Fibroblast of gingiva (primary cell): ENCODE measurements around the gene NTMT2.
"Not testable (repeated sequence)": the region's sequence is repeated elsewhere in the genome, so short reads cannot be mapped to it uniquely, and the experiment has no call there.

Source experiments
- DNase-seq: peaks from one replicate; pipeline ENCODE4 v3.0.0-alpha.2; 2011; ENCODE audit warnings: low read depth

NTMT2 gene

GRCh38 chr1:170157820-170158219 lies 12.1 kb downstream of the NTMT2 start:
- DNase-seq = no peak

GRCh38 chr1:170162459-170163246 lies 16.9 kb downstream of the NTMT2 start:
- DNase-seq = peak; percentile 83

- no peak for DNase-seq
Measured at GRCh38 chr1:170164103-170164763, 18.5 kb downstream of the NTMT2 start.

- no peak for DNase-seq
Measured at GRCh38 chr1:170166518-170167180, 20.9 kb downstream of the NTMT2 start.

GRCh38 chr1:170168265-170168664 lies 22.5 kb downstream of the NTMT2 start:
- DNase-seq = peak; percentile 21

GRCh38 chr1:170170513-170170912 lies 24.8 kb downstream of the NTMT2 start:
- DNase-seq = not testable (repeated sequence)

GRCh38 chr1:170174395-170174794 lies 28.6 kb downstream of the NTMT2 start:
- DNase-seq = no peak

- no peak for DNase-seq
Measured at GRCh38 chr1:170175041-170175440, 29.3 kb downstream of the NTMT2 start.

- no peak for DNase-seq
Measured at GRCh38 chr1:170175484-170175883, 29.7 kb downstream of the NTMT2 start.

GRCh38 chr1:170176772-170177171 lies 31.0 kb downstream of the NTMT2 start:
- DNase-seq = no peak

GRCh38 chr1:170182442-170182841 lies 36.7 kb downstream of the NTMT2 start:
- DNase-seq = no peak

GRCh38 chr1:170192546-170192945 lies 46.8 kb downstream of the NTMT2 start:
- no peak for DNase-seq

- no peak for DNase-seq
Measured at GRCh38 chr1:170194451-170194850, 48.7 kb downstream of the NTMT2 start.

- DNase-seq = no peak
Measured at GRCh38 chr1:170196490-170197236, 50.9 kb downstream of the NTMT2 start.

GRCh38 chr1:170198090-170198489 lies 52.3 kb downstream of the NTMT2 start:
- DNase-seq = no peak

- no peak for DNase-seq
Measured at GRCh38 chr1:170198584-170198983, 52.8 kb downstream of the NTMT2 start.

- DNase-seq = no peak
Measured at GRCh38 chr1:170200161-170200560, 54.4 kb downstream of the NTMT2 start.

- peak; percentile 78 for DNase-seq
Measured at GRCh38 chr1:170200621-170201397, 55.0 kb downstream of the NTMT2 start.

GRCh38 chr1:170203693-170204092 lies 57.9 kb downstream of the NTMT2 start:
- DNase-seq = no peak

- DNase-seq = peak; percentile 88
Measured at GRCh38 chr1:170204121-170204520, 58.4 kb downstream of the NTMT2 start.

GRCh38 chr1:170205301-170205700 lies 59.5 kb downstream of the NTMT2 start:
- peak; percentile 27 for DNase-seq
